Upper lobe of left lung (tissue), 4 donors: ENCODE measurements around the gene AMFR.

Source experiments
- CTCF ChIP-seq, 6 experiments: fragments of 450-650 bp in 4 of 6; fragments of 200-600 bp in 2 of 6; sonication (generic) in 2 of 6; IDR thresholded peaks; one replicate each; pipeline ENCODE4 v1.5.1; 2016 to 2019; ENCODE audit warnings: antibody characterized with exemption in 6 of 6
- POLR2A ChIP-seq, 4 donors: fragments of 450-650 bp; IDR thresholded peaks; one replicate each; pipeline ENCODE4 v1.5.1; 2016 to 2017; ENCODE audit warnings: antibody characterized with exemption in 4 of 4, mild to moderate bottlenecking in 2 of 4

- TF ChIP-seq CTCF (IDR thresholded peaks at IDR 0.05) (no peak), POLR2A (IDR thresholded peaks at IDR 0.05) (no peak)
Observed at GRCh38 chr16:56325956-56326355, 99.4 kb downstream of the AMFR start.
